ENCODE measurements around the gene RYR3.
A peak's percentile ranks its signal among the peaks of the same experiment; 100 is the strongest.

The RYR3 gene

DNA sequence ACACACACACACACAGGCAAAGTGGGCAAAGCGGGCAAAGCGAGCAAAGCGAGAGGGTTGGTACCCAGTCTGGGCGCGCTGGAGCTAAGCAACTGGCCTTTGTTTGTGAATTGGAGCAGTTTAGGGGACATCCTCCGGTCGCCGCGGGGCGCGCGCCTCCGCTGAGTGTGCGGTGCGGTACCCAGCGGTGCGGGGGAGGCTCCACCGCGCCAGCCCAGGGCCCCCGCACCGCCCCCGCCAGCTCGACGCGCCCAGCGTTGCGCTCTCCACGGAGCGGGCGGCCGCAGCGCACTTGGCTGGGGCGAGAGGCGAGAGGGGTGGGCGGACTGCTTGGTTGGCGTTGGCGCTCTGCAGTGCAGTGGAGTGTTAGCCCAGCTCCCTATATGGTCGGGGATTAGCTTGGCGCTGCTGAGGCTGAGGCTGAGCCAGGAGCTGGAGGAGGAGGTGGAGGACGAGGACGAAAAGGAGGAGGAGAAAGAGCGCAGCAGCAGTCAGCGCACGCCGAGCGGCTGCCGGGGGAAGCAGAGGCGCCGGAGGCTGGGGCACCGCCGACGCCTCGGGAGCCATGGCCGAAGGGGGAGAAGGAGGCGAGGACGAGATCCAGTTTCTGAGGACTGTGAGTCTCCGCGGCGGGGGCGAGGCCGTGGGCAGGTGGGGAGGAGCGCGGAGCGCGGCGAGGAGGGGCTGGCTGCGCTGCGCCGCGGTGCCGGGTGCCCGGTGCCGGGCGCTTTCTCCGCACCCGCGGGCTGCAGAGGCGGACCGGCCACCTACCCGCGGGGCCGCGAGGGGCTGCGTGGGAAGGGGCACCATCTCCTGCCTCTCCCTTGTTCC is at the start of gene RYR3:
RYR3 (plus strand) TSS at position 487 of the 831 bp plus-strand sequence; CDS start at position 566, 79 bp downstream.
- peak; percentile 33 for DNase-seq

DNA sequence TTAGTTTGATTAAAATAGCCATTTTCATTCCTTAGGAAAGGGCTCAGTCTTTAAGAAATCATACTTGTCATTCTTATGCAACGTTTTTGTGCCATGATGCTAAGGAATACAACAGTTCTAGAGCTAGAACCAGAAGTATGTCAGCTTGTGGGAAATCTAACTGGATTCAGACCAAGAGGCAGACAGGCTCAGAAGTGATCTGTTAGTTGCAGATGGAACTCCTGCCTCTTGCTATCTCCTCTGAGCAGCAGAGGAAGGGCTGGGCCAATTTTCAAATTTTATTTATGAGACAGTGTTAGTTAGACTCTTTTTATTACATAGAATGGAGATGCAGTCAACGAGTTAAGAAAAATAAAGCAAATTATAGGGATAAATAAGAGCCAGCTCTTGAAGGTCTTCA is 48.5 kb upstream of the RYR3 start:
- DNase-seq: no peak

- DNase-seq: no peak
These were observed 33.1 kb upstream of the RYR3 start for GRCh38 chr15:33277689-33278088.

DNA sequence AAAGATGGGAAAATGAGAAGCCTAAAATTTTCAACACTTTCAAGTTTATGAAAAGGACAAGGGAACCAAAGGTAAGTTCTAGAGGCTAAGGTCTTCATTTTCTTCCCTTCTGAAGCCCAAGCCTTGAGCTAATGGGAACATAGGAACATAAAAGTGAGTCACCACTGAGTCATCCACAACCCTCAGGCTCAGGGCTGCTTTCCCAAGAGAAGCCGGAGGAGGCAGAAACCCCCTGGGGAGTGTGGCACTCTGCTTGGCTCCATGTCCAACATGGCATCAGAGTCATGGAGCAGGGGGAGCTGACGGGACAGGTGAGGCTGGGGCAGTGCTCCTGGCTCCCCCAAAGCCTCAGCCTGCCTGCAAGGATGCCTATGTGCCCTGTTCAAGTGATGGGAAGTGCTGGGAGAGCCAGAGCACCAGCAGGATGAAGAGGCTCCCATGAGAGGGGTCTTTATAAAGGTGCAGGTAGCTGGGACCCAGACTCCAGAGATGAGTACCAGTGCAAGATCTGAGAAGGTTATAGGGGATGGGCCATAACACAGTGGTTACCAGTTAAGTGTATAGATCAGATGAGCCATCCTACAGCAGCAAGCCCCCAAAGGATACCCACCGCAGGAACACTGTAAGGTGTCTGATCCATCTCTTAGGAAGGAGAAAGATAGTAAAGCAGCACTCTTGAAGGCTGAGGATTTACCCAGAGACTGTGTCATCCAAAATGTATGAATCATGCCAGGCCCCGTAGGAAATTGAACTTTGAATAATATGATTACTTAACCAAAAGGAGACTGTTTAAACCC is 31.8 kb upstream of the RYR3 start:
- no peak for DNase-seq

DNA sequence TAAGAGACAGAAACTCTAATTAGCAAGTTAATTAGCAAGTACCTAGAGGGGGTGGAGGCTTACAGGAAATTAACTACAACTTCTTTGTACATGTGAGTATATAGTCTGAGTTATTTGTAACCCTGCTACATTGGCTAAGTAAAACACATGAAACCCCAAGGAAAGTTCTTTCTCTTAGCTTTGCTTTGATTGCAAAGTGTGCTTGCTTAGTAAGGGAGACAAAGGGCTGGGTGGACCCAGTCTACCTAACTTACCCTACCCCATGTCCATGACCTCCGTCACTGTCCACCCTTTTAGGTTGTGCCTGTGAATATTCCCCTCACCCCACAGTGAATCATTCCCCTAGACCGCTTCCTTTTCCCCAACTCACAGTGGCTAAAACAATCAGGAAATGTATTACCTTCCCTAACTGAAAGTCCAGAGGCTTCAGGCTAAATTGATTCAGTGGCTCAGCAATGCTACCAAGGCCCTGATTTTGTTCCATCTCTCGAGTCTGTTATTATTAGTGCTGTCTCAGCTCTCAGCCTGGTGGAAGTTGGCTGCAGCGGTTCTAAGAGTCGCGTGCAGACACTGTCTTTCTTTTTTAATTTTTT is 31.1 kb upstream of the RYR3 start:
- DNase-seq: no peak

DNA sequence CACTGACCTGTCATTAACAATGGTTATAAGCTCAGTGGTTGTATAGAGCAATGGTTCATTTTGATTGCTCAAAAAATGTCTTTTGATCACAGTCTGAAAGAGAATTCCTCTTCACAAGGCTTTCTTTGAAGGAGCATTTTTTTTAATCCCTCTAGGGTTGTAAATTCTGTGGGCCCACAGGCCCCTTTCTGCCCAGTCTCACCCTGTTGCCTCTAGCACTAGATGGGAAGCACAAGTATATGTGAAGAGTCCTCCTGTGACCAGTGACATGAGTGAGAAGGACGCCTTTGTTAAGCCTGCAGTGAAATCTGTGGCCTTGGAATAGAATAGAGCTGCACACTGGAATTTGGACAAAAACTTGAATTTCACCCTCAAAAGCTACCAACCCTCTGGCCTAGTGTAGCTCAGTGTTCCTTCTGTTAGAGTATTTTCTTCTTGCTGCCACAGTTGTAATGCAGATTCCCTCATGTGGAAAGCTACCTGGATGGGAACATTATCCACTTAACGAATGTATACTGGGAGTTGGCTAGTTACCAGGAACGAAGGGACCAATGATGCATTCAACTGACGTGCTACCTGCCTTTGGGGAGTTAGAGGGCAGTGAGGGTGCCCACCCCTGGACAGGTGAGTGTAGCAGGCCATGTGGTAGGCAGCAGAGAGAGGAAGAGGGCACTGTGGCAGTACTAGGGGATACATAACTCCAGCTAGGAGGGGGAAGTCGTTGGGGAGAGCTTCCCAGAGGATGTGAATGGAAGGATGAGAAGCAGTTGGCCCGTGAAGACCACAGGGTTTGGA is 28.3 kb upstream of the RYR3 start:
- DNase-seq: no peak

- DNase-seq: no peak
These were observed 27.2 kb upstream of the RYR3 start for GRCh38 chr15:33283576-33283975.

- DNase-seq: no peak
These were observed 26.4 kb upstream of the RYR3 start for GRCh38 chr15:33284336-33284735.

GRCh38 chr15:33292717-33293307 is 18.0 kb upstream of the RYR3 start:
- DNase-seq: peak; percentile 21

DNA sequence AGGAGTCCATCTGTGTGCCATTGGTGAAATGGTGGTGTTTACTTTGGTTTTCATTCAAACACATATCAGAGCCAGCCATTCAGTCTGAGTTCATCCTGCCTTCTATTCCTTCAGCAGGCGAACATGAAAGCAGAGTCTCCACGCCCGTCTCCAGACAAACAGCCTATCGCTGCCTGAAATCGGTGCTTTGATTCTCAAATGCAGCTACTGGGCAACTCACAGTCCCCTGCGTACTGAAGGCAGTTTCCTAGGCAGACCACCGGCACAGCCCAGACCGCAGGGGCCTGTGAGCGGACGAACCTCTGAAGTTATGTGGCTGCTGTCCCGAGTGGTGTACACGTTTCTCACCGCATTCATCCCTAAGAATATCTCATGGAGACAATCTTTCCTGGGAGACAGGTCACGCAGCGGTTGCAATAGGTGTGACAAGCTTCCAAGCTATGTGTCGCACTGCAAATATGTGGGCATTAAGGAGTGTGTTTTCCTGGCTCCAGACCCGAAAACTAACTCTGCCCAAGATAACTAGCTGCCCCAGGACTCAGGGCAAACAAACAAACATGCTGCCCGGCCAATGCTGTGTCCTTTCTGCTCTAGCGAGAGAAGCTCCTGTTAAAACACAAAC is 16.9 kb upstream of the RYR3 start:
- no peak for DNase-seq

GRCh38 chr15:33296050-33296449 is 14.7 kb upstream of the RYR3 start:
- no peak for DNase-seq

DNA sequence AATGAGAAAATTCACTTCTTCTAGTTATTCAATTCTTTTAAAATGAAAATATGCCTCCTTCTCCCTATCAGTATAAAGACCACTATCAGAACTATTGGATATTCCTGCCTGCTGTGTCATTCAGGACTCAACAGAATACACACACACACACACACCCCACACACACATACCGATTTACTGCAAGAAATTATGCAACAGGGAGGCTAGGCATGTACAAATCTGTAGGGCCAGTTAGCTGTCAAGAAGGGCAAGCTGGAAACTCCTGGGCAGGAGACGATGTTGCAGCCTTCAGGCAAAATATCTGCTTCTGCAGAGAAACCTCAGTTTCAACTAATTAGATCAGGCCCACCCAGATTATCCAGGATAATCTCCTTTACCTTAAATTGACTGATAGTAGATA is 13.9 kb upstream of the RYR3 start:
- no peak for DNase-seq

GRCh38 chr15:33298631-33299030 is 12.1 kb upstream of the RYR3 start:
- no peak for DNase-seq

- no peak for DNase-seq
These were observed 5.8 kb upstream of the RYR3 start for GRCh38 chr15:33304924-33305323.

DNA sequence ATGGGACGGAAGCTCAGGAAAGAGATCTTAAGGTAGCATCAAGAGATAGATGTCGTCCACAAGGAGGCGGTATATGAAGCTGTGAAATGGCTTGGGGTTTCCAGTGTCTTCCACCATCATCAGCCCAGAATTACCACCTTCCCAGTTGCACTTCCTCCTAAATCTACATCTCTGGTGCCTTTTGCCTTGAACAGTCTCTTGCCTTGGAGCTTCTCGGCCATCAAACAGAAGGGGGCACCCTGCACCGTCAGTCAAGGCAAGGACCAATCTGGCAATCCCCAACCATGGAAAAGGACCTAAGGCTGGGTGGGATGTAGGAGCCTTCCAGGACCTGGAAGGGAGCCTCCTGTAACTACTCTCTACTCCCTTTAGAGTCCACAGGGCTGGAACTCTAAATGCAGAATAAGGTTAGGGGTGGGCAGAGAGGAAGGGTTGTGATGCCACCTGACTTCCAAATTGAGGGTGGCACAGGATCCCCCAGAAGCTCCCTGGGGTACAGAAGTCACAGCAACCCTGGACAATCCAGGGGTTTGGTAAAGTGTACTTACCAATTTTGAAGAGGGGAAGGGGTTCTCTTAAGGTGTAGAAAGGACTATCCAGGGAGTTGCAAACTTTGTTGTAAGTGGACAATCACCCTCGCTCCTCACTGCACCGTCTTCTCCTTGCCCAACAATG is 1.0 kb upstream of the RYR3 start:
- DNase-seq: peak; percentile 36

DNA sequence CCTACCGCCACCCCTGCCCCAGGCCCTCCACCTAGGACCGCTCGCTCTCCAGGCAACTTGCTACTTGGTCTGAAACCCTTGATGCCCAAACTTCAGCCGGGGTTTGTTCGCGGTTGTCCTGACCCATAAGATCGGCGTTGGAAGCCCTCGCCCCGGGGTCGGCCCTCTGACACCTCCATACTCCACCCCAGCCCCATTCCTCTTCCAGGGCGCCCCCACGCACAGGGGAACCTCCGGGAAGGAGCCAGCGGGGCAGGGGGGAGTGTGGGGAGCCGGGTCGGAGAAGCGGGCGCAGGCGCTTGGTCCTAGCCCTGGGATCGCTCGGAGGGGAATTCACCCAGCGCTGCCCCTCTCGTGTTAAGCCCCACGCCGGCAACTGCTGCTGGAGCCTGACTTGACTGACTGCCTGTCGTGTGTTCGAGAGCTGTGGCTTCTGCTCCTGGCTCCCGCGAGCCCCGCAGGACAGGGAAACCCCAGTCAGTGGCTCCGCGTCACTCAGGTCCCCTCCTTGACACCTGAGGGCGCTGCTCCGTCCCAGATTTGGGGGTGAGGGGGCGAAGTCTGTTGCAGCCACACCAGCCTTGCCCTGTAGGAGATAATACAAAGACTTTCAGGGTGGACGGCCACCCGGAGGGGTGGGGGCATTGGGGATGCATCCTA is 675 bp downstream of the RYR3 start:
- DNase-seq: no peak

DNA sequence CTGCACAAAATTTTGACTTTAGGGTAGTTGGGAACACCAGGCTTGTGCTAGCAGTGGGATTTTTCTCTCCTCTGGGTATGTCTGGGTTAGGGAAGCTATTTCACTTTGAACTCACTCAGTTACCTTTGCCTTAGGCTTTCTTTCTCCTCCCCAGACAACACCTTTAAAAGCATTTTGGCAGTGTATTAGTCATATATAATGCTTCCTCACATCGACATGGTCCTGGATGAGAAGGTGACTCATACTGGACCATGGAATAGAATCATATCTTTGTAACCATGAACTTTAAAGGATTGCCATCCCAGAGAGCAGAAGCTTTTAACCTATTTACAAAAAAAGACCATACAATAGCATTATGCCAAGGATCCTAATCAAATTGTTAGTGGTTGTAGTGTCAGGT is 2.7 kb downstream of the RYR3 start:
- no peak for DNase-seq

DNA sequence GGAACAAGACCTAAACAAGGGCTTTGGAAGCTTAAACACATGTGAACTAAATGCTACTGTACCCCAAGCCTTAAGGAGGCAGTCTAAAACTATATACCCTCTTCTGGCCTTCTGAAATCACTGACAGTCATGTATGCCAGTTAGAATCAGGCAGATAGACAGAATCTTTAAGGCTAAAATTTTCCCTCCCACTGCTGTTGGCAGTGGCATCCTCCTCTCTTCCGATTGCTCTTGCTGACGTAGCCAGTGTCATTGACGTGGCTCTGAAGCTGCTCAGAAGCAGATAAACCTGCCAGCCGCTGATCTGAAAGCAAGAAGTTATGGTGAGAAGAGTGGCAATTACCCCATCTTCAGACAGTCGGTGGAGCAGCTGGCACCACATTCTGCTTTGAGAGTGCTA is 3.3 kb downstream of the RYR3 start:
- no peak for DNase-seq

- DNase-seq: no peak
These were observed 4.3 kb downstream of the RYR3 start for GRCh38 chr15:33315044-33315443.

DNA sequence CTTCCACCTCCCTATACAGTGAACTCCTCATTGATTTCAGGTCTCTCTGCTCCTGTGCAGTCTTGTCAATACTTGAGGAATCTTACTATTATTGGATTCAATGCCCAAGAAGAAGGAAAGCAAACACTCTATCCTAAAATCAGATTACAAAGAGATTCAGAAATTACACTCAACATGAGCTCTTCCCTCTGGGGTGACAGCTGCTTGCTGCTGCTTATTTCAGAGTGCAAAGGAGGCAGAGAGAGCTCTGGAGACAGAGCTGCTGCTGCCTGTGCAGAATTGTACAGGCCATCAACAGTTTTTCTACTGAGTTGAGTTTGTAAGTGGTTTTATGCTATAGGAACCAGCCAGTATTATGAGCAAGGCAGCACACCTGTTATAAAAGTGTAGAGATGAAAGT is 7.1 kb downstream of the RYR3 start:
- no peak for DNase-seq

DNA sequence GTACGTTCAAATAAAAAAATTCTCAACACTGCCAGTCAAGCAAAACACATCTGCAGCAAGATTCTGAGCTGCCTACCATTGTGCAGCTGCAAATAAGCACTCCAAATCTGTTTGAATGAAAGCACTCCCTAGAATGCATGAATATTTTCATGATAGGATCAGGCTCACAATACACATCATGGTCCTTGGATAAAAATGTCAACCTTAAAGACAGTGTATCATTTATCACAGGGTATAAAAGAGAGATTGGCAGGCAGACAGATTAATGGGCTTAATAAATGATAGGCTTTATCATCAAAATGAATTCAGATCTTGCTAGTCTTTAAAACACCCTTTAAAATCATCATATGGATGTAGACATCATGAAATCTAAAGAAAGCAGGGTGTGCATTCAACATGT is 9.2 kb downstream of the RYR3 start:
- no peak for DNase-seq

Measured in NCI-H2227 treated with DMSO at 0.1 percent for 48 hours (cell line).